Hematopoietic multipotent progenitor cell treated with erythropoietin and hydrocortisone succinate and interleukin-3 and kit ligand, for 17 days (in vitro differentiated cells): ENCODE results near the gene U2AF1.
"Not testable (repeated sequence)": the region's sequence is repeated elsewhere in the genome, so short reads cannot be mapped to it uniquely, and the experiment has no call there.

Source experiments
- DNase-seq: peaks from one replicate; pipeline ENCODE4 v3.0.0-alpha.2; 2015; ENCODE audit warnings: low spot score

Gene U2AF1

GRCh38 chr21:43106965-43107793 lies at the start of gene U2AF1:
U2AF1 (minus strand) TSS chr21:43107570; CDS start chr21:43107494, 76 bp downstream.
- DNase-seq: peak; percentile 5

GRCh38 chr21:43153601-43154000 lies 46.2 kb upstream of the U2AF1 start:
- DNase-seq: not testable (repeated sequence)

GRCh38 chr21:43149344-43149743 lies 42.0 kb upstream of the U2AF1 start:
- not testable (repeated sequence) for DNase-seq

GRCh38 chr21:43147999-43148398 lies 40.6 kb upstream of the U2AF1 start:
- not testable (repeated sequence) for DNase-seq

GRCh38 chr21:43146637-43147036 lies 39.3 kb upstream of the U2AF1 start:
- DNase-seq: not testable (repeated sequence)

- DNase-seq: not testable (repeated sequence)
Measured at GRCh38 chr21:43141407-43141806, 34.0 kb upstream of the U2AF1 start.

- DNase-seq: not testable (repeated sequence)
Measured at GRCh38 chr21:43138944-43139343, 31.6 kb upstream of the U2AF1 start.

- DNase-seq: not testable (repeated sequence)
Measured at GRCh38 chr21:43134520-43134919, 27.1 kb upstream of the U2AF1 start.

GRCh38 chr21:43130094-43130493 lies 22.7 kb upstream of the U2AF1 start:
- not testable (repeated sequence) for DNase-seq

- not testable (repeated sequence) for DNase-seq
Measured at GRCh38 chr21:43115956-43116355, 8.6 kb upstream of the U2AF1 start.

GRCh38 chr21:43114483-43114882 lies 7.1 kb upstream of the U2AF1 start:
- DNase-seq: not testable (repeated sequence)

GRCh38 chr21:43109006-43109405 lies 1.6 kb upstream of the U2AF1 start:
- DNase-seq: not testable (repeated sequence)

GRCh38 chr21:43108177-43108576 lies 807 bp upstream of the U2AF1 start:
- DNase-seq: not testable (repeated sequence)

GRCh38 chr21:43107794-43108137 lies 396 bp upstream of the U2AF1 start:
- not testable (repeated sequence) for DNase-seq

- DNase-seq: not testable (repeated sequence)
Measured at GRCh38 chr21:43104642-43105041, 2.7 kb downstream of the U2AF1 start.

GRCh38 chr21:43102281-43102680 lies 5.1 kb downstream of the U2AF1 start:
- not testable (repeated sequence) for DNase-seq

GRCh38 chr21:43101676-43102075 lies 5.7 kb downstream of the U2AF1 start:
- not testable (repeated sequence) for DNase-seq

GRCh38 chr21:43101000-43101399 lies 6.4 kb downstream of the U2AF1 start:
- DNase-seq: not testable (repeated sequence)

- DNase-seq: not testable (repeated sequence)
Measured at GRCh38 chr21:43091979-43092614, 15.3 kb downstream of the U2AF1 start.

GRCh38 chr21:43090947-43091346 lies 16.4 kb downstream of the U2AF1 start:
- not testable (repeated sequence) for DNase-seq

GRCh38 chr21:43089463-43089862 lies 17.9 kb downstream of the U2AF1 start:
- DNase-seq: not testable (repeated sequence)

- not testable (repeated sequence) for DNase-seq
Measured at GRCh38 chr21:43082587-43083300, 24.6 kb downstream of the U2AF1 start.
